ENCODE measurements around the gene CNMD.

Gene CNMD

GRCh38 chr13:52677823-52678222, 61.8 kb downstream of the CNMD start:
- DNase-seq: no peak

GRCh38 chr13:52673465-52673864, 66.2 kb downstream of the CNMD start:
- DNase-seq: no peak

- DNase-seq: no peak
Observed at GRCh38 chr13:52670726-52671125, 68.9 kb downstream of the CNMD start.

- no peak for DNase-seq
Observed at GRCh38 chr13:52669677-52670076, 69.9 kb downstream of the CNMD start.

GRCh38 chr13:52665325-52665724, 74.3 kb downstream of the CNMD start:
- DNase-seq: no peak

GRCh38 chr13:52664272-52664671, 75.3 kb downstream of the CNMD start:
- DNase-seq: no peak

- no peak for DNase-seq
Observed at GRCh38 chr13:52659340-52659739, 80.3 kb downstream of the CNMD start.
